Measurements from ENCODE around the gene PITX1. TPM values are rescaled to one million over a fixed set of nuclear protein-coding genes. Genes with fewer than 3 reads are reported as not detected.

PITX1 gene
- total RNA-seq, 3 donors from 2014 or later: 0.15 to 2.1 (median 0.33) TPM

DNA sequence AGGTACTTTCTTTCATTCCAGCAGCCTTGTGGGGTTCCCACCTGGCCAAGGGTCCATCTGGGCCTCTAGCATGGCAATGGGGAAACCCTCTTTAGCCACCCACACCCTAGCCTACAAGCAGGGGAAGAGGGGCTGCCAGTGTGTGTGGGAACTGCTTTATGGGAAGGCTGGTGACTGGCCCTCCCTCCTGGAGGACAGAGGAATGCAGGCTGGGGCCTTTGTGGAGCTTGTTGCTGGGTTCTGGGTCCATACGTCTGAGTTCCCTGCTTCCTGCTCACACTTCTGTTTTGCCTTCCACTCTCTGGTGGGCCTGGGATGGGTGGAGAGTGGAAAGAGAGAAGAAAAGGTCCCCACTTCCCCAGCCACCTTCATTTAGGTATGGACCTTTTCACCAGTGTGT lies 14.9 kb upstream of the PITX1 start:
- Histone ChIP-seq H3K27ac (no peak overlapping the region), H3K36me3 (no peaks in the 10 kb centered on the region), H3K27me3 (peaks cover 0 to 81% of the 10 kb centered on the region in 2 donors), H3K4me3 (no peak overlapping the region), H3K4me1 (no peaks in the 10 kb centered on the region), H3K9me3 (no peaks in the 10 kb centered on the region)
- TF ChIP-seq POLR2AphosphoS5 (IDR thresholded peaks at IDR 0.05) (no peak), POLR2A (IDR thresholded peaks at IDR 0.05) (no peak)
- TF ChIP-seq, protein P1, sequence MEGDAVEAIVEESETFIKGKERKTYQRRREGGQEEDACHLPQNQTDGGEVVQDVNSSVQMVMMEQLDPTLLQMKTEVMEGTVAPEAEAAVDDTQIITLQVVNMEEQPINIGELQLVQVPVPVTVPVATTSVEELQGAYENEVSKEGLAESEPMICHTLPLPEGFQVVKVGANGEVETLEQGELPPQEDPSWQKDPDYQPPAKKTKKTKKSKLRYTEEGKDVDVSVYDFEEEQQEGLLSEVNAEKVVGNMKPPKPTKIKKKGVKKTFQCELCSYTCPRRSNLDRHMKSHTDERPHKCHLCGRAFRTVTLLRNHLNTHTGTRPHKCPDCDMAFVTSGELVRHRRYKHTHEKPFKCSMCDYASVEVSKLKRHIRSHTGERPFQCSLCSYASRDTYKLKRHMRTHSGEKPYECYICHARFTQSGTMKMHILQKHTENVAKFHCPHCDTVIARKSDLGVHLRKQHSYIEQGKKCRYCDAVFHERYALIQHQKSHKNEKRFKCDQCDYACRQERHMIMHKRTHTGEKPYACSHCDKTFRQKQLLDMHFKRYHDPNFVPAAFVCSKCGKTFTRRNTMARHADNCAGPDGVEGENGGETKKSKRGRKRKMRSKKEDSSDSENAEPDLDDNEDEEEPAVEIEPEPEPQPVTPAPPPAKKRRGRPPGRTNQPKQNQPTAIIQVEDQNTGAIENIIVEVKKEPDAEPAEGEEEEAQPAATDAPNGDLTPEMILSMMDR (IDR thresholded peaks at IDR 0.05): no peak
- intact Hi-C loops (cut with DNase I; ENCODE audit: low total_unique reads): no loop called here
- DNase-seq (ENCODE audit: low spot score in 2 of 2): no peak

DNA sequence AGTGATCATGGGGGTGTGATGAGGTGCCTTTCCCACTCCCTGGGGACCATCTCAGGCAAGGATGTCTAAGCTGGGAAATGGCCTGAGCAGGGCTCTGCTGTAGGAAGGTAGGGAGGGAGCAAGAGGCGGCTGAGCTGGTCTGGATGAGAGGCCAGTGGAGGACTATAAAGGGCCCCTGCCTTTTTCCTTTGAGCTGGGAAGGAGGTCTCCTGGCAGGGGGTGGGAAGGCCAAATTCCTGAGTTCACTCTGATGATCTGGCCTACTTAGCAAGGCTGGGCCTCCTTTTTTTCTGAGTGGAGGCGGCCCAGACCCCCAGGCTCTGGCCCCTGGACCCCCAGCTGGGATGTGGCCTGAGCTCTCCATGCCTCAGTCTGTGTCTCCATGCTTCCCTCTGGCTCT lies 14.3 kb upstream of the PITX1 start:
- no peaks in the 10 kb centered on the region for H3K36me3 ChIP-seq
- TF ChIP-seq, protein P1 (IDR thresholded peaks at IDR 0.05): no peak
- TF ChIP-seq POLR2A (IDR thresholded peaks at IDR 0.05) (no peak), POLR2AphosphoS5 (IDR thresholded peaks at IDR 0.05) (no peak)
- no peaks in the 10 kb centered on the region for H3K4me1 ChIP-seq
- H3K27ac ChIP-seq: no peak overlapping the region
- intact Hi-C loops (cut with DNase I; ENCODE audit: low total_unique reads): no loop called here
- no peaks in the 10 kb centered on the region for H3K9me3 ChIP-seq
- no peak for DNase-seq (ENCODE audit: low spot score in 2 of 2)
- H3K4me3 ChIP-seq: no peak overlapping the region
- H3K27me3 ChIP-seq: peaks cover 0 to 81% of the 10 kb centered on the region in 2 donors

DNA sequence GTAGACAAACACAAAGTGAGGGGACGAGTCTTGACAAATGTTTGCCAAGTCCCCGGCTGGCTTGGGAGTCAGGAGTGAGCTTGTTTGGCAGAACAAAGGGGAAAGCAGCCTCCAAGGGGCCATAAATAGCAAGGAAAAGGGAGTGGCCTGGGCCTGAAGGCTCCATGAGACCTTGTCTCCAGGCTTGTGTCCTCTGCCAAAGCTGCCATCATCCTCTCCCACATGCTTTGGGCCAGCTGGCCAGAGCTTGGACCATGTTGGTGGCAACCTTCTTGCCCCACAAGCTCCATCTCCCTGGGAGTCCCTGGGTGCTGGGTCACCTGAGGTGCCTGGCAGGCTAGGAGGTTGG lies 13.3 kb upstream of the PITX1 start:
- intact Hi-C loops (cut with DNase I; ENCODE audit: low total_unique reads): no loop called here
- Histone ChIP-seq H3K4me1 (no peaks in the 10 kb centered on the region), H3K27ac (no peak overlapping the region), H3K9me3 (no peaks in the 10 kb centered on the region), H3K36me3 (no peaks in the 10 kb centered on the region), H3K27me3 (peaks cover 0 to 81% of the 10 kb centered on the region in 2 donors), H3K4me3 (no peak overlapping the region)
- TF ChIP-seq POLR2A (IDR thresholded peaks at IDR 0.05) (no peak), POLR2AphosphoS5 (IDR thresholded peaks at IDR 0.05) (no peak)
- TF ChIP-seq, protein P1 (IDR thresholded peaks at IDR 0.05): no peak
- no peak for DNase-seq (ENCODE audit: low spot score in 2 of 2)

DNA sequence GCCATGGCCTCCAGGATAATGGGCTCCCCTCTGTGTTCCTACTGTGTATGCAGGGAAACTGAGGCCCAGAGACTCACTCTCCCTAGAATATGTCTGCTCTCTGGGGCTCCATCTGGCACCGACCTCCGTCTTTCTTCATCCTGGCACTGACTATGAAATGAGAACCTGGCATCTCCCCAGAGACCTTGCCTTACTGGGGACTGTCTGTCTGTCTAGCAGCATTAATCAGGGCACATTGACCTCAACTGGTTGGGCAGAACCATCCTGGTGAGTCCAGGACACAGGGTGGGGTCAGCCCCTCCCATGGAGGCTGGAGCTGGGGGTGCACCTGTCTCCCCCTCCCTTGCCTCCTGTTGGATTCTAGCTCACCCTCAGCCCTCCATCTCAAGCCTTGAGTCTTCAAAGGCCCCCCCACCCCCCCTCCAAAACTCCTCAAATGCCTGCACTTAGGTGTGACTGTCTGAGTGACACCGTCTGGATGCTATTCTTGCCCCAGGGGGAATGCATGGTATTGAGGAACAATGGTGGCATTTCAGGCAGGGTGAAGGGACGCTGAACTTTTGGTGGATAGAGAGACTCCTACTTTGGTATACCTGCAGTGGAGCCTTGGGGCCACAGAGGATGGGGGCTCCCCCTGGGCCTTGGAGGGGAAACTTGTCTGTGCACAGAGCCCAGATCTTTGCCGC lies 12.8 kb upstream of the PITX1 start:
- Histone ChIP-seq H3K4me1 (no peaks in the 10 kb centered on the region), H3K36me3 (no peaks in the 10 kb centered on the region), H3K9me3 (no peaks in the 10 kb centered on the region), H3K4me3 (no peak overlapping the region), H3K27ac (no peak overlapping the region), H3K27me3 (peaks cover 0 to 77% of the 10 kb centered on the region in 2 donors)
- DNase-seq (ENCODE audit: low spot score in 2 of 2): no peak
- intact Hi-C loops (cut with DNase I; ENCODE audit: low total_unique reads): no loop called here
- TF ChIP-seq, protein P1 (IDR thresholded peaks at IDR 0.05): no peak
- TF ChIP-seq POLR2AphosphoS5 (IDR thresholded peaks at IDR 0.05): no peak
- TF ChIP-seq POLR2A (IDR thresholded peaks at IDR 0.05): no peak

DNA sequence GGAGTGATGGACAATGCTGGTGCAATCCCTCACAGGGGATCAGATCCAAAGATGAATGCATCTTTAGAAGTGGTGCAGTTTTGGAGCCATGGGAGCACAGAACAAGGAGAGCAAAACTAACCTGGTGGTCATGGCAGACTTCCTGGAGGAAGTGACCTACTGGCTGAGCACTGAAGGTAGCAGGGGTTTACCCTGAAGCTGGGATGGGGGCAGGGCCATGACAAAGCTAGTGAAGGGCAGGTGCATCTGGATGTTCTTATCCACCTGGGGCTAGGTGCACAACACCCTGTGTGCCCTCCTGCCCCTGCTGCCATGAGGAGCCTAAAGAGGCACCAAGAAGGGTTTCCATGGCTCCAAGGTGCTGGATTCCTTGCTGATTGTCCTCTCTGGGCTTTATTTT lies 11.5 kb upstream of the PITX1 start:
- peaks cover 1 to 75% of the 10 kb centered on the region in 2 donors for H3K27me3 ChIP-seq
- DNase-seq (ENCODE audit: low spot score in 2 of 2): no peak
- no peak overlapping the region for H3K4me3 ChIP-seq
- no peaks in the 10 kb centered on the region for H3K9me3 ChIP-seq
- no peak overlapping the region for H3K27ac ChIP-seq
- intact Hi-C loops (cut with DNase I; ENCODE audit: low total_unique reads): no loop called here
- no peak for TF ChIP-seq POLR2AphosphoS5 (IDR thresholded peaks at IDR 0.05)
- no peak for TF ChIP-seq POLR2A (IDR thresholded peaks at IDR 0.05)
- TF ChIP-seq, protein P1 (IDR thresholded peaks at IDR 0.05): no peak
- H3K36me3 ChIP-seq: no peaks in the 10 kb centered on the region
- H3K4me1 ChIP-seq: no peaks in the 10 kb centered on the region
